ENCODE data around the gene COMP.

COMP gene

GRCh38 chr19:18803550-18804138 is 12.5 kb upstream of the COMP start:
- no peak for DNase-seq

DNA sequence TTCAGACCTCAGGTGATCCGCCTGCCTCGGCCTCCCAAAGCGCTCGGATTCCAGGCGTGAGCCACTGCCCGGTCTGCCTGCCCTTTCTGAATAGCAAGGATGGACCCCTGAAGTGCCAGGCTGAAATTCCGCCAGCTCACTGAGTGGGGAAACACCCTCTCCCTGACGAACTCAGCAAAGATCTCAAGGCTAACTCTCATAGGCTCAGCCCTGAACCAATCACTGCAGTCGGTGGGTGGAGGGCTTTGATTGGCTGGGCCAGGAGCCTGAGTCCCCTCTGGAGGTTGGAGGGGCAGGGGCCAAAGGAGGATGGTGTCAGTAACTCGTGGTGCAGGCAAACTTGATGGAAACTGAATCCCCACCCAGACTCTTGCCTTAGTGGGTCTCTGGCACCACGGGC is 11.2 kb upstream of the COMP start:
- DNase-seq: no peak

GRCh38 chr19:18800636-18801035 is 9.5 kb upstream of the COMP start:
- DNase-seq: no peak

- DNase-seq: no peak
Measured at GRCh38 chr19:18800079-18800478, 9.0 kb upstream of the COMP start.

- DNase-seq: no peak
Measured at GRCh38 chr19:18799389-18799970, 8.4 kb upstream of the COMP start.

DNA sequence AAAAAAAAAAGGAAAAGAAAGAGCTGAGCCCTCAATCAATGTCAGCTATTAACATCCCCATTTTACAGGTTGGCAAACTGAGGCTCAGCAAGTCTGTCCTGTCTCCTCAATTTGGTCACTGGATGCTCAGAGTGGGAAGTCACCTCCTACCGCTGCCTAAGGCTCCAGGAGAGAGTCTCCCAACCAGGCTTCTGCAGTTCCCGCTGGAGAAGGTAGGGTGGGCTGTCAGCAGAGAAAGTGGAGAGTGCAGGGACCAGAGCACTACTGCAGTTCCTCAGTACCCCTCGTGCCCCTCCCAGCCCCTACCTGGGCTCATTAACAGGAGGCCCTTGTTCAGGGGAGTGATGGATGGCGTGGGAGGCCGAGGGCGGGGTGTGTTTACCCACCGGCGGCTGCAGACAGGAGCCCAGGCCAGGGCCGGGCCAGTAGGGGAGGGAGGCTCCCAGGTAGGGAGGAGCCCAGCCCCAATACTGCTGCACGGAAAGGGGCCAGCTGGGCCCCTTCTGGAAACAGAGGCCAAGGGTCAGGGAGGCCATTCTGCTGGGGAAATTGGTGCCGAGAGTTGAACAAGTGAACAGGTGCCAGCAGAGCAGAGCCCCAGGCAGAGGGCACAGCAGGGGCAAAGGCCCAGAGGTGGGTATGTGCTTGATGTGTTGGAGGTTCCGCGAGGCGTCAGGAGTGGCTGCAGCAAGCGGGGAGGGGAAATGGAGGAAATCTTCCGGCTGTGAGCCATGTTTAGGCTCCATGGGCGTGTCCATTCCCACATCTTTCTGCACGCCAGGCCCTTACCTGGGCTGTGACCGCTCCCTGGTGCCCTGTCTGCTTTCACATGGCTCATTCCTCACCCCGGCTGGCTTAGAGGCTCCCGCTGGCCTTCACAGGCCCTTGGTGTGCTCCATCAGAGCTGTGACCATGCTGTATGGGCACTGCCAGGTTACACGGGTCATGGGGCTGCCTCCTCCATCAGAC is 7.6 kb upstream of the COMP start:
- no peak for DNase-seq

DNA sequence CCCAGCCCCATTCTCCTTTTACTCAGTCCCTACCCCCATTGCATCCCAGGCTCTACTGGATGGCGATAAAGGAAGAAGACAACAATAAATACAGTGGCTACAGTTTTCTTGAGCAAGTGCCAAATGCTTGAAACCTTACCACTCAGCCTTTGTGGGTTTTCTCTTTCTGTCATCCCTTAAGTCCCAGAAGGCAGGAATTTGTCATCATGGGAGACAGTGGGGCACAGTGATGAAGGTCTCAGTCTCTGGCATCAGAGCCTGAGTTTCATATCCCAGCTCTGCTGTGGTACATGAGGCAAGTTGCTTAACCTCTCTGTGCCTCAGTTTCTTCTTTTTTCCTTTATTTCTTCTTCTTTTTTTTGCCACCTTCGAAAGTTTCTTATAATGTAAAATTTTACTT is 5.1 kb upstream of the COMP start:
- DNase-seq: no peak

DNA sequence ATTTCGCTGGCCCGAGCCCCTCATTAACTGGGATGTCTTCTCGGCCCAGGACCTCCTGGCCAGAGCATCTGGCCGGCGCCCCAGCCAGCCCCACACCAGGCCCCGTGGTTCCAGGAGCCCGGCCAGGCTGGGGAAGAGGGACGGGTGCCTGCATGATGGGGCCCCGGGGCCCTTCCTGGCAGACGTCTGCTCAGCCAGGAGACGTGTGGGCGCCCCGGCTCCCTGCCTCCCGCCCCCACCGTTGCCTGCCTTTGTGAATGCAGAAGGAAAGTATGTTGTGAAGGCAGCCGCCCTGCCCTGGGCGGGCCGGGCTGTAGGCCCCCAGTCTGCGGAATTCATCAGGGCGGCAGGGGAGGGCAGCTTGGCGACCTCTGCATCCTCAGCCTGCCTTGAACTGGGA is 4.4 kb upstream of the COMP start:
- DNase-seq: no peak

DNA sequence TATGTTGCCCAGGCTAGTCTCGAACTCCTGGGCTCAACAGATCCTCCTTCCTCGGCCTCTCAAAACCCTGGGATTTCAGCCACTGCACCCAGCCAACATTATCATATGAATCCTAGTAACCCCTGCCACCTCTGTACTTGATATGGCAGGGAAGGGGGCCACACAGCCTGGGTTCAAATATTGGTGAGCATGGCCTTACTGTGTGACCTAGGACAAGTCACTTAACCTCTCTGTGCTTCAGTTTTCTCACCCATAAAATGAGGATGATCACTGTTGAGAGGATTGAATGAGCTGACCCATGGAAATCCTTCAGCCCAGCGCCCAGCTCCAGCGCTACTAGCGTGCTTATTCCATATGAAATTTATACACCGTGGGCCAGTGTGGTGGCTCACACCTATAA is 3.6 kb upstream of the COMP start:
- no peak for DNase-seq

DNA sequence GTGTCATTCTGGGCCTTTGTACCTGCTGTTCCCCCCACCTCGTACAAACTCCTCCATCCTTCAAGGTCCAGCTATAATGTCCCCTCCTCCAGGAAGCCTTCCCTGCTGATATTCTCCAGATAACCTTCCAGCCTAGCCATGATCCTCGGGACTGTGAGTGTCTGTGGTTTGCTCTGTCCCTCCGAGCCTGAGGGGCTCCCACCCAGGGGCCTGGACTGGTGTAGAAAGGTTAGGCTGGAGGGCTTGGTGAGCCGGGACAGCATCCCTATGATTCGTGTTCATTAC is 2.9 kb upstream of the COMP start:
- no peak for DNase-seq

DNA sequence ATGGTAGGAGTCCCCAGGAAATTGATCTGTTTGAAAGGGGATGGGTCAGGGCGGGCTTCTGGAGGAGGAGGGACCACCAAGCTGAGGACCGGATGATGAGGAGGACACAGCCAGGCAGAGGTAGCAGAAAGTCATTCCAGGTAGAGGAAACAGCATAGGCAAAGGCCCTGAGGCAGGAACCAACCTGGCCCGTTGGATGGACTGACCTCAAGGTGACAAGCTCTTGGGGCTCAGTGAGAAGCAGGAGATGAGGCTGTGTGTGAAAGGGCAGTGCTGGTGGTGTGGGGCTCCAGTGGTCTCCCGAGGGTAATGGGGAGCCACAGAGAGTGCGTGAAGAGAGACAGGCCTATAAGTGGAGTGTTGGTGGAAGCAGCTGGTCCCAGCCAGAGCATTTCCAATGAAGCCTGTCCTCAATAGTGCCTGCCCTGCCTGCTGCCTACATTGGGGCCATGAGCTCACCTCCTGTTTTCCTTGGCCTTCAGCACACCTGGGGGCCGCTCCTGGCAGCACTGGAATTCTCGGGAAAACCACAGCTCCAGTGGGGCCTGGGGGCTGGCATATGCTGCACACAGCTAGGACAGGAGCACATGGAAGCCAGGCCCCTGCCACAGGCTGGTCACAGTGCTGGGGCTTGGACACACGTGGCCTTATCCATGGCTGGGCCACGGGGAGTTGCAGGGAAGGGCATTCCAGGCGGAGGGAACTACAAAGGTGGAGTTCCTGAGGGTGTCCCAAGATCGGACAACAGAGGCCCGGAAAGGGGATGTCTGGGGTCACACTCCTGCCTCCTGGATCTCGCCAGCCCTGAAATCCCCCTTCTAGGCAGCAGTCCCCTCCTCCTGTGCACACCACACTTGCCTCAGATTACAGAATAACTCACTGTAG is 2.3 kb upstream of the COMP start:
- DNase-seq: no peak

- DNase-seq: no peak
Measured at GRCh38 chr19:18792661-18793060, 1.6 kb upstream of the COMP start.

- DNase-seq: no peak
Measured at GRCh38 chr19:18791315-18791678, 192 bp upstream of the COMP start.

- no peak for DNase-seq
Measured at GRCh38 chr19:18789883-18790565, 1.1 kb downstream of the COMP start.

DNA sequence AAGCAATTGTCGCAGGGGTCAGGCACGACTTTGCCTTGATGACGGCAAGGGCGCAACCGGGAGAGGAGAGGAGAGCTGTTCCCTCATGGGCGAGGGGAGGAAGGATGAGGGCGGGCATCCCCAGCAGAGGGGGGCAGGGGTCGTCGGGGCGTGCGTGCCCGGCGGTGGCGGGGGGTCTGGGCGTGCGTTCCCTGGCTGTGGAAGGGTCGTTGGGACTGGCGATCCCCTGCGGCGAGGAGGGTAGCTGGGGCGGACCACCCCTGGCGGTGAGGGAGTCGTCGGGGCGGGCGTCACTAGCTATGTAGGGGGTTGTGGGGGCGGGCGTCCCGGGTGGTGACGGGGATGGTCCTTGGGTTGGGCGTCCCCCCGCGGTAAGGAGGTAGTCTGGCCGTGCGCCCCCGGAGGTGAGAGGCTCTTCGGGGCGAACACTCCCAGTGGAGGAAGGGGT is 1.7 kb downstream of the COMP start:
- DNase-seq: no peak

- no peak for DNase-seq
Measured at GRCh38 chr19:18788529-18789421, 2.3 kb downstream of the COMP start.

DNA sequence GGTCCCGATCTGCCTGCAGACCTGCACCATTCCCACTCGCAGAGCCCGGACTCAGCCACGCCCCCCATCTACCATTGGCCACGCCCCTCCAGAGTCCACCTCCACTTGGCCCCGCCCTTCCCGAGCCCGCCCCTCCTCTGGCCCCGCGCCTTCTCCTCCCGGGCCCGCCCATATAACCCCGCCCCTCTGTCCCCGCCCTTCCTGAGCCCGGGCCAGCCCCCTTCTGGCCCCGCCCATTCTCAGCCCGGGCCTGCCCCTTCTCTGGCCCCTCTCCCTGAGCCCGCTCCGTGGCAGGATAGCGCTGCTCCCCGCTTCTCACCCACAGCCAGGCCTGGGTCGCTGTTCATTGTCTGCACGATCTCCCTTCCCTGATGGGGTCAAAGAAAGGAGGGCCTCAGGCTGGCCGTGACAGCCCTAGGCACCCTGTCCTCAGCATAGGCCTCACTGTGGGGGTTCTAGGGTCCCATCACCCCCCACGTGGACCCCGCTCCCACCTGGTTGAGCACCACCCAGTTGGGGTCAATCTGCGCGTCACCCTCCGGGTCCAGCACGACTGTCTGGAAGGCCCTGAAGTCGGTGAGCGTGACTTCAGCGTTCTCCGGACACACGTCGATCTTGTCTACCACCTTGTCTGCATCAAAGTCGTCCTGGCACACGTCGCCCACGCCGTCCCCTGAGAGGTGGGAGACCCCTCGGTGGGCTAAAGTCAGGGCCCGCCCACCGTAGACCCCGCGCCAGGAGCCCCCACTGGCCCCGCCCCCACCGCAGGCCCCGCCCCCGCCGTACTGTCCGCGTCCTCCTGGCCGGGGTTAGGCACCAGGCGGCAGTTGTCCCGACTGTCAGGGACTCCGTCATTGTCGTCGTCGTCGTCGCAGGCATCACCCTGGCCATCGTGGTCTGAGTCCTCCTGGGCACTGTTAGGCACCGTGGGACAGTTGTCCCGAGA is 5.7 kb downstream of the COMP start:
- peak; percentile 77 for DNase-seq

GRCh38 chr19:18784786-18785120 is 6.4 kb downstream of the COMP start:
- no peak for DNase-seq

GRCh38 chr19:18783958-18784785 is 6.9 kb downstream of the COMP start:
- no peak for DNase-seq

Data from NCI-H2029 (cell line).